Dermis microvascular lymphatic vessel endothelial cell (primary cell): Measurements from ENCODE around the gene TDRD10. TPM values are rescaled to one million over a fixed set of nuclear protein-coding genes. Genes with fewer than 3 reads are reported as not detected.

Source experiments
- DNase-seq, 2 donors: peaks; one replicate each; pipeline versions ENCODE4 v3.0.0 to v3.0.0-alpha.2; 2010; ENCODE audit warnings: low read depth in 2 of 2
- total RNA-seq: library from RNA; depleted of rRNA; stranded (reverse); fragments of >200 nt; gene quantifications from 2 replicates; pipeline ENCODE4 v1.2.1, GENCODE V29; 2014

Gene TDRD10, protein sequence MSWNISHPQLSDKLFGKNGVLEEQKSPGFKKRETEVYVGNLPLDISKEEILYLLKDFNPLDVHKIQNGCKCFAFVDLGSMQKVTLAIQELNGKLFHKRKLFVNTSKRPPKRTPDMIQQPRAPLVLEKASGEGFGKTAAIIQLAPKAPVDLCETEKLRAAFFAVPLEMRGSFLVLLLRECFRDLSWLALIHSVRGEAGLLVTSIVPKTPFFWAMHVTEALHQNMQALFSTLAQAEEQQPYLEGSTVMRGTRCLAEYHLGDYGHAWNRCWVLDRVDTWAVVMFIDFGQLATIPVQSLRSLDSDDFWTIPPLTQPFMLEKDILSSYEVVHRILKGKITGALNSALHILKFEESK
- 3.5 and 7.2 TPM in 2 replicates for total RNA-seq

- peak in 1 of 2 donors; percentile 79 for DNase-seq
Observed at GRCh38 chr1:154502066-154502743, at the start of gene TDRD10, which contains the start of gene SHE. TSS of gene TDRD10 (plus strand) at chr1:154502219. CDS start at chr1:154506904, 4,685 bp downstream. TSS of gene SHE (minus strand) at chr1:154502412. CDS start at chr1:154502026, 386 bp downstream.

- no peak for DNase-seq
Observed at GRCh38 chr1:154453161-154453560, 48.9 kb upstream of the TDRD10 start.

GRCh38 chr1:154453574-154454352, 48.3 kb upstream of the TDRD10 start:
- DNase-seq, result no peak

- DNase-seq, result no peak
Observed at GRCh38 chr1:154454386-154455120, 47.5 kb upstream of the TDRD10 start.

- no peak for DNase-seq
Observed at GRCh38 chr1:154456631-154457030, 45.4 kb upstream of the TDRD10 start.

DNA sequence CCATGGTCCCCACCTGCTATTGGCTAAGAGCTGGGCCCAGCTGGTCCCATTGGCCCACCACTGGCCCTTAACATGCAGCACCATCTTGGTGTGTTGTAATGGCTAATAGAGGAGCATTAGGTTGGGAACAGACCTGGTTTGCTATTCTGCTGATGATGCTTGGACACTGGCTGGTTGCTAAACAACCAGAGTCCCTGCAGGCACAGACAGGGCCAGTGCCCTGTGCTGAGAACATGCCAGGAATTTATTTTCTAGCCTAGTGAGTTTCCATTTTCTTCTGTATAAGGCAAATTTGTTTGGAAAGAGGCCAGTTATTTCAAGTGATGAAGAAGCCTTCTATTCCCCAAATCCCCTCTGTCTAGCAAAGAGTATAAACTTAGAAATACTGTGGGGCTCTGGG, 42.9 kb upstream of the TDRD10 start:
- no peak for DNase-seq

DNA sequence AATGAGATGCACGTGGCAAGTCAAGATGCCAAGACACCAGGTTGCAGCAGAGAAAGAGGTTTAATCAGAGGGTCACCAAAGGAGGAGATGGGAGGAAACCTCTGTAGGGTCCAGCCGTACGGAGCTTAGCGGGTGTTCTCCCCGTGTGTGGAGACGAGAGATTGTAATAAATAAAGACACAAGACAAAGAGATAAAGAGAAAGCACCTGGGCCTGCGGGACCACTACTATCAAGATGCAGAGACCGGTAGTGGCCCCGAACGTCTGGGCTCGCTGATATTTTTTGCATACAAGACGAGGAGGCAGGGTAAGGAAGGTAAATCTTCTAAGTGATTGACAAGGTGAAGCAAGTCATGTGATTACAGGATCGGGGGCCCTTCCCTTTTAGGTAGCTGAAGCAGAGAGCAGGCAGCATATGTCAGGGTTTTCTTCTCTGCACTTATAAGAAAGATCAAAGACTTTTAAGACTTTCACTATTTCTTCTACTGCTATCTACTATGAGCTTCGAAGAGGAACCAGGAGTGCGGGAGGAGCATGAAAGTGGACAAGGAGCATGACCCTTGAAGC, 41.2 kb upstream of the TDRD10 start:
- no peak for DNase-seq

DNA sequence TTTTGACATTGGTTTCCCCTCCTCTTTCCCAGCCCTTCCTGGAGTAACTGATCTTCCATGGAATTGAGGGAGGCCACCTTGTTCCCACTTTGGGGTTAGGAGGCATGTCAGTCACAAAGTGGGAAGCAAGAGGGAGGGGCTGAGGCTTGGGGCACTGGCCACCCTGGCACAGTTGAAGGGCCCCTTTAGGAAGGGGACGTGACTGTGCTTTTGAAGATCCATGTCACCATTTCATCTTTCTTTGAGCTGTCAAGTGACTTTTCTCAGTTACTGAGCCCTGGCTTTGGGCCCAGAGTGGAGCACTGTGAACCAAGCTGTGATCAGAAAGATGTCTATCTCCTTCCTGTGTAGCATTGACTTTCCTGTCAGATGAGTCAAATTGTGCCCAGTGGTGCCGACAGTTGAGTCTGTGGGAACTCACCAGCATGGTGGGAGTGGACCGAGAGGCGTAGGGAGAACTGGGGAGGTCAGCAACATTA, 38.5 kb upstream of the TDRD10 start:
- peak; percentile 54 to 60 for DNase-seq

DNA sequence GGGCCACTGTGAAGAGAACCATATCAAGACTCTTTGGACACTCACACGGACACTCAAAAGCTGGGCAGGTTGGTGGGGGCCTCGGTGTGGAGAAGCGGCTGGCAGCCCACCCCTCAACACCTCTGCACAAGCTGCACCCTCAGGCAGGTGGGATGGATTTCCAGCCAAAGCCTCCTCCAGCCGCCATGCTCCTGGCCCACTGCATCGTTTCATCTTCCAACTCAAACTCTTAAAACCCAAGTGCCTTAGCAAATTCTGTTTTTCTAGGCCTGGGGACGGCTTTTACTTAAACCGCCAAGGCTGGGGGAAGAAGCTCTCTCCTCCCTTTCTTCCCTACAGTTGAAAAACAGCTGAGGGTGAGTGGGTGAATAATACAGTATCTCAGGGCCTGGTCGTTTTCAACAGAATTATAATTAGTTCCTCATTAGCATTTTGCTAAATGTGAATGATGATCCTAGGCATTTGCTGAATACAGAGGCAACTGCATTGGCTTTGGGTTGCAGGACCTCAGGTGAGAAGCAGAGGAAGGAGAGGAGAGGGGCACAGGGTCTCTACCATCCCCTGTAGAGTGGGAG, 36.3 kb upstream of the TDRD10 start:
- no peak for DNase-seq

- no peak for DNase-seq
Observed at GRCh38 chr1:154466206-154466605, 35.8 kb upstream of the TDRD10 start.

DNA sequence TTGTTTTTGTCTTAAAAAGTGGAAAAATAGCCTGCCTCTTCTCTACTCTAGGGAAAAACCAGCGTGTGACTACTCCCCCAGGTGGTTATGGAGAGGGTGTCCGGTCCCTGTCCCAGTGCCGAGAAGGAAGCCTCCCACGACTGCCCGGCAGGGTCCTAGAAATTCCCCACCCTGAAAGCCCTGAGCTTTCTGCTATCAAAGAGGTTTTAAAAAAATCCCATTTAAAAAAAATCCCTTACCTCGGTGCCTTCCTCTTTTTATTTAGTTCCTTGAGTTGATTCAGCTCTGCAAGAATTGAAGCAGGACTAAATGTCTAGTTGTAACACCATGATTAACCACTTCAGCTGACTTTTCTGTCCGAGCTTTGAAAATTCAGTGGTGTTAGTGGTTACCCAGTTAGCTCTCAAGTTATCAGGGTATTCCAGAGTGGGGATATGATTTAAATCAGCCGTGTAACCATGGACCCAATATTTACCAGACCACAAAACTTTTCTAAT, 35.0 kb upstream of the TDRD10 start:
- DNase-seq, result peak in 1 of 2 donors; percentile 38

DNA sequence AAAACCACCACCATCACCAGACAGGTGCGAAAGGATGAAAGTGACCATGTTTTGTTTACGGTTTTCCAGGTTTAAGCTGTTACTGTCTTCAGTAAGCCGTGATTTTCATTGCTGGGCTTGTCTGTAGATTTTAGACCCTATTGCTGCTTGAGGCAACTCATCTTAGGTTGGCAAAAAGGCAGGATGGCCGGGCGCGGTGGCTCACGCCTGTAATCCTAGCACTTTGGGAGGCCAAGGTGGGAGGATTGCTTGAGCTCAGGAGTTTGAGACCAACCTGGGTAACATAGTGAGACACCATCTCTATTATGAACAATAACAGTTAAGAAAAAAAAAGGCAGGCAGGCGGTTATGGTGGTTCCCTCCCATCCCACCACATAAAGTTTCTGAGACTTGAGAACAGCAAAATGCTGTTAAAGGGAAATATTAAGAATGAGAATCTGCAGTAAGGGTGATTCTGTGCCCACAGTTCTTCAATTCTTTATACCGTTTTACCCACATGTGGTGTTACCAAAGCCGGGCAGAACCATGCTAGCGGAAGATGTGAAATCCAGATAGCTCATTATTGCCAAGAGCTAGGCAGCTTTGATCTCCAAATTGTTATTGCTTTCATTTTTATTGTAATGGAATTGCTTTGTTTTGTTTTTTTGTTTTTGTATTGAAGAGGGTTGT, 34.5 kb upstream of the TDRD10 start:
- no peak for DNase-seq

DNA sequence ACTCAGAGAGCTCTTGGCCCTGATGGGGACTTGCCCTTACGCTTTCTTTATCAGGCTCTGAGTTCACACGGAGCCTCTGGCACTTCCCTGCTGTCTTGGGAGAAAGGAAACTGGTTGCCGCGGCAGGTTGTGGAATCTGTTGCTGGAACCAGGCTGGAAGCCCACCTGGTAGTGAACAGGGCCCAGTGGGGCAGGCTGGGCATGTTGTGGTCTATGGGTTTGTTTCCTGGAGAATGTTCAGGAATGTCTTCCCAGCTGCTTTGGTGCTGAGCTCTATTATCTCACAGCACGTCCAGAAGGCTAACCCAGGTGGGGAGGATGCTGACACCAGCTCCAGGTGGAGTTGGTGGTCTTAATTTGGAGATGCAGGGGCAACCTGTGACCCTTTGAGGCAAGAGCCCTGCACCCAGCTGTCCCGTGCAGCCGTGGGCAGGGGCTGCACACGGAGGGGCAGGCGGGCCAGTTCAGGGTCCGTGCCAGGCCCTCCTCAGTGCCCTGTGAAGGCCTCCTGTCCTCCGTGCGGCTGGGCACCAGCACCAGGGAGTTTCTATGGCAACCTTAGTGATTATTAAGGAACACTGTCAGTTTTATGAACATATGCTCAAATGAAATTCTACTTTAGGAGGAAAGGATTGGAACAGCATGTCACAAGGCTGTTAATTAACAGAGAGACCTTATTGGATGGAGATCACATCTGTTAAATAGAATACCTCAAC, 33.3 kb upstream of the TDRD10 start:
- DNase-seq, result no peak

GRCh38 chr1:154469844-154470560, 32.0 kb upstream of the TDRD10 start:
- DNase-seq, result no peak

DNA sequence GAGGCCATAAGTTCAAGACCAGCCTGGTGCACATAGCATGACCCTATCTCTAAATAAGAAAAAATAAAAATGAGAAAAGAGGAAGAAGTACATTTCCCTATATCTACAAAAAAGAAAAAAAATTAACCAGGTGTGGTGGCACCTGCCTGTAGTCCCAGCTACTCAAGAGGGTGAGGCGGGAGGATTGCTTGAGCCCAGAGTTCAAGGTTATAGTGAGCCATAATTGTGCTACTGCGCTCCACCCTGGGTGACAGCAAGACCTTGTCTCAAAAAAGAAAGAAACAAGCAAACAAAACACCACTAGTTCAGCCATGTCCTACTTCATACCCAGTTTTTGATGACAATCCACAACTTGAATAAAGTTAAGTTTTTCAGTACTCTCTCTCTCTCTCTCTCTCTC, 30.7 kb upstream of the TDRD10 start:
- no peak for DNase-seq

- peak in 1 of 2 donors; percentile 66 for DNase-seq
Observed at GRCh38 chr1:154474802-154475201, 27.2 kb upstream of the TDRD10 start.

GRCh38 chr1:154476791-154477190, 25.2 kb upstream of the TDRD10 start:
- DNase-seq, result no peak

GRCh38 chr1:154478013-154478412, 24.0 kb upstream of the TDRD10 start:
- no peak for DNase-seq
